Activated naive CD4-positive, alpha-beta T cell treated with anti-CD3 and anti-CD28 coated beads, Interleukin-2, amount 50 U/mL, for 24 hours (primary cell): Measurements from ENCODE around the gene VSIG2.

Experiments
- H3K27ac Mint-ChIP-seq: one replicate; pipeline ENCODE4 v1.8.0; 2021; ENCODE audit warnings: mild to moderate bottlenecking, mixed read lengths
- H3K27me3 Mint-ChIP-seq: one replicate; pipeline ENCODE4 v1.8.0; 2021; ENCODE audit warnings: mixed read lengths
- H3K36me3 Mint-ChIP-seq: one replicate; pipeline ENCODE4 v1.8.0; 2021; ENCODE audit warnings: mixed read lengths
- H3K4me1 Mint-ChIP-seq: one replicate; pipeline ENCODE4 v1.8.0; 2021; ENCODE audit warnings: mixed read lengths
- H3K4me3 Mint-ChIP-seq: one replicate; pipeline ENCODE4 v1.8.0; 2021; ENCODE audit warnings: mild to moderate bottlenecking, mixed read lengths
- H3K9me3 Mint-ChIP-seq: one replicate; pipeline ENCODE4 v1.8.0; 2021; ENCODE audit warnings: mixed read lengths

VSIG2 gene

GRCh38 chr11:124725719-124726105 is 26.3 kb downstream of the VSIG2 start:
- H3K36me3 Mint-ChIP-seq: no peaks in the 10 kb centered on the region
- H3K4me3 Mint-ChIP-seq: no peak overlapping the region
- no peak overlapping the region for H3K27ac Mint-ChIP-seq

GRCh38 chr11:124724979-124725718 is 26.9 kb downstream of the VSIG2 start:
- H3K27ac Mint-ChIP-seq: no peak overlapping the region
- no peaks in the 10 kb centered on the region for H3K9me3 Mint-ChIP-seq
- H3K27me3 Mint-ChIP-seq: peaks cover 3% of the 10 kb centered on the region
- H3K4me1 Mint-ChIP-seq: peaks cover 18% of the 10 kb centered on the region
- H3K4me3 Mint-ChIP-seq: no peak overlapping the region
- H3K36me3 Mint-ChIP-seq: no peaks in the 10 kb centered on the region

More at GRCh38 chr11:124725719-124726105, 26.3 kb downstream of the VSIG2 start:
- Mint-ChIP-seq H3K27me3 (peaks cover 3% of the 10 kb centered on the region), H3K4me1 (peaks cover 18% of the 10 kb centered on the region), H3K9me3 (no peaks in the 10 kb centered on the region)

GRCh38 chr11:124722176-124722575 is 29.9 kb downstream of the VSIG2 start:
- Mint-ChIP-seq H3K9me3 (no peaks in the 10 kb centered on the region), H3K27ac (no peak overlapping the region), H3K4me3 (no peak overlapping the region), H3K4me1 (peaks cover 35% of the 10 kb centered on the region), H3K36me3 (no peaks in the 10 kb centered on the region), H3K27me3 (peaks cover 3% of the 10 kb centered on the region)

- Mint-ChIP-seq H3K27ac (no peak overlapping the region), H3K36me3 (no peaks in the 10 kb centered on the region), H3K27me3 (peaks cover 15% of the 10 kb centered on the region), H3K9me3 (no peaks in the 10 kb centered on the region), H3K4me1 (peaks cover 34% of the 10 kb centered on the region), H3K4me3 (no peak overlapping the region)
Measured at GRCh38 chr11:124719534-124719933, 32.5 kb downstream of the VSIG2 start.

GRCh38 chr11:124718801-124719200 is 33.3 kb downstream of the VSIG2 start:
- H3K4me1 Mint-ChIP-seq: peaks cover 34% of the 10 kb centered on the region
- no peaks in the 10 kb centered on the region for H3K36me3 Mint-ChIP-seq
- no peak overlapping the region for H3K27ac Mint-ChIP-seq
- peak overlapping the region; percentile 74 for H3K4me3 Mint-ChIP-seq
- no peaks in the 10 kb centered on the region for H3K9me3 Mint-ChIP-seq
- peaks cover 19% of the 10 kb centered on the region for H3K27me3 Mint-ChIP-seq

- peak overlapping the region; percentile 74 for H3K4me3 Mint-ChIP-seq
- H3K27me3 Mint-ChIP-seq: peaks cover 19% of the 10 kb centered on the region
- no peaks in the 10 kb centered on the region for H3K9me3 Mint-ChIP-seq
- no peaks in the 10 kb centered on the region for H3K36me3 Mint-ChIP-seq
- H3K4me1 Mint-ChIP-seq: peaks cover 33% of the 10 kb centered on the region
- H3K27ac Mint-ChIP-seq: no peak overlapping the region
Measured at GRCh38 chr11:124717786-124718651, 34.0 kb downstream of the VSIG2 start.

- H3K4me3 Mint-ChIP-seq: peak overlapping the region; percentile 74
- H3K4me1 Mint-ChIP-seq: peaks cover 26% of the 10 kb centered on the region
- H3K9me3 Mint-ChIP-seq: no peaks in the 10 kb centered on the region
- H3K27ac Mint-ChIP-seq: no peak overlapping the region
- no peaks in the 10 kb centered on the region for H3K36me3 Mint-ChIP-seq
- H3K27me3 Mint-ChIP-seq: peaks cover 16% of the 10 kb centered on the region
Measured at GRCh38 chr11:124717421-124717785, 34.7 kb downstream of the VSIG2 start.

- Mint-ChIP-seq H3K4me3 (no peak overlapping the region), H3K27me3 (peaks cover 16% of the 10 kb centered on the region), H3K27ac (no peak overlapping the region)
Measured at GRCh38 chr11:124716591-124716990, 35.5 kb downstream of the VSIG2 start.

GRCh38 chr11:124712392-124712791 is 39.7 kb downstream of the VSIG2 start:
- peaks cover 5% of the 10 kb centered on the region for H3K4me1 Mint-ChIP-seq
- peaks cover 7% of the 10 kb centered on the region for H3K36me3 Mint-ChIP-seq
- no peaks in the 10 kb centered on the region for H3K9me3 Mint-ChIP-seq
- H3K4me3 Mint-ChIP-seq: no peak overlapping the region
- H3K27ac Mint-ChIP-seq: no peak overlapping the region
- peaks cover 18% of the 10 kb centered on the region for H3K27me3 Mint-ChIP-seq

More at GRCh38 chr11:124716591-124716990, 35.5 kb downstream of the VSIG2 start:
- Mint-ChIP-seq H3K4me1 (peaks cover 20% of the 10 kb centered on the region), H3K9me3 (no peaks in the 10 kb centered on the region), H3K36me3 (peaks cover 2% of the 10 kb centered on the region)

- Mint-ChIP-seq H3K9me3 (no peaks in the 10 kb centered on the region), H3K27ac (no peak overlapping the region), H3K27me3 (peaks cover 2% of the 10 kb centered on the region), H3K4me3 (no peak overlapping the region), H3K4me1 (no peaks in the 10 kb centered on the region), H3K36me3 (peaks cover 13% of the 10 kb centered on the region)
Measured at GRCh38 chr11:124707829-124708228, 44.2 kb downstream of the VSIG2 start.

- no peaks in the 10 kb centered on the region for H3K4me1 Mint-ChIP-seq
- H3K9me3 Mint-ChIP-seq: peaks cover 6% of the 10 kb centered on the region
- H3K36me3 Mint-ChIP-seq: peaks cover 4% of the 10 kb centered on the region
- peaks cover 2% of the 10 kb centered on the region for H3K27me3 Mint-ChIP-seq
- no peak overlapping the region for H3K27ac Mint-ChIP-seq
- no peak overlapping the region for H3K4me3 Mint-ChIP-seq
Measured at GRCh38 chr11:124700028-124700427, 52.0 kb downstream of the VSIG2 start.

- Mint-ChIP-seq H3K4me1 (no peaks in the 10 kb centered on the region), H3K9me3 (peaks cover 6% of the 10 kb centered on the region), H3K36me3 (peaks cover 4% of the 10 kb centered on the region), H3K4me3 (no peak overlapping the region), H3K27me3 (peaks cover 2% of the 10 kb centered on the region), H3K27ac (no peak overlapping the region)
Measured at GRCh38 chr11:124699547-124699946, 52.5 kb downstream of the VSIG2 start.
